Right ventricle myocardium superior (tissue), 1 donor: ENCODE results near the gene NQO1. TPM values are rescaled to one million over a fixed set of nuclear protein-coding genes. Genes with fewer than 3 reads are reported as not detected.

Source experiments
- ATAC-seq: fragments of 200-7000 bp; cut with Tn5 transposase; one replicate; pipeline ENCODE4 v1.9.1; 2020; ENCODE audit warnings: mild to moderate bottlenecking; ENCODE audit not compliant: poor library complexity
- DNase-seq: peaks from one replicate; pipeline ENCODE4 v3.0.0-alpha.2; 2020
- intact Hi-C: fragments of 100-400 bp; cut with DNase I; formaldehyde crosslinking; loops from one replicate; pipeline ENCODE4 v1.11.2; 2022
- total RNA-seq: library from RNA; stranded (reverse); fragmentation: NEBNext Ultra II Directional; extraction: Animal tissue kit (Norgen Biotek cat#: 25700); gene quantifications from one replicate; pipeline ENCODE4 v1.2.1, GENCODE V29; 2021
- donor health status: DM: no; HTN: yes; CAD: no; lungs with severe emphysema.

The NQO1 gene
- total RNA-seq, 1 donor from 2014 or later: 45.8 TPM

DNA sequence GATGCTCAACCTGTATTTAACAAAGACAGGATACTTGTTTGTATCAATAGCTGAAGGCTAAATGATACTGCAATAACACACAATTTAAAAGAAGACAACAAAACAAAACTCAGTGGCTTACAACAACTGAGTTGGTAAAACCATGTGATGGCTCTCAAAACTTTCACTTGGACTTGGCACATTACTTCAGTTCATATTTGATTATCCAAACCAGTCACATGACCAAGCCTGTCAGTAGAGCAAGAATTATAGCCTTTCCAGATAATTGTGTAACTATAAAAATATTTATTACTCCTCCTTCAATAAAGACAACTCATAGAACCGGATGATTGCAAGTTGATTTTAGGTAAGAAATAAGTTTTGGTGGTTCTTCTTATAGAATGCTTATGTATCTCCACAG lies 56.8 kb downstream of the NQO1 start:
- intact Hi-C loops: no loop called here
- ATAC-seq: no peak
- DNase-seq: no peak

DNA sequence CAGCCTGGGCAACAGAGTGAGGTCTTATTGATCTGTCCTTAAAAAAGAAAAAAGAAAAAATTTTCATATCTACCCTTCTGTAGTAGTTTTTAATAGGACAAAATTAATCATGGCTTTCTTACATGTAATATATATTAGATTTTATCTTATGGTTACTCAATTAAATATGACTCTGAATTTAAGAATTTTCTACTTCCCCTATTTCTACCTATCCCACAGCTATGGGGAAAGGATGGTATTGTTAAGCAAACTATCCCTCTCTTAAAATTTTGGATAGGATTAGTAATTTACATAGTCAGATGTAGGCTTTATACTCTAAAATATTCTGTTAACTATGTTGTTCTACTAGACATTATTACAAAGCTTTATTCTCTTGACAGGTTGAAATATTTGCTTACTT lies 62.5 kb downstream of the NQO1 start:
- no peak for DNase-seq
- intact Hi-C loops: no loop called here
- ATAC-seq: no peak

DNA sequence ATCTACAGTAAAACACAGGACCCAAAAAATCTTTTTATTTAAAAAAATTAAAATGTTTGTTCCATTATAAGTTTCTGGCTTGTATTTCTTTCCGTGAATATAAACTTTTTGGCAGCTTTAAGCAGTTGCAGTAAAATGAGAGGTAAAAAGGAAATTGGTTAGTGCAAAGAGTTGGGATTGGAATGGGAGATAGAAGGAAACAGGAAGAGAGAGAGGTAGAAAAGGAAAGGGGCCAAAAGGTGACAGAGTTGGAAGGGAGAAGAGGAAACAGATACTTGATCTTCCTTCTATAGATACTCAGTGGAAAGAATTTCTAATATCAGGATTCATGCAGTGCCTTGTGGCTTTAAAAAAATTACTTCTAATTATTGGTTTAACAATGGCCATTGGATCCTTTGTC lies 63.5 kb downstream of the NQO1 start:
- DNase-seq: no peak
- intact Hi-C loops: no loop called here
- ATAC-seq: no peak

DNA sequence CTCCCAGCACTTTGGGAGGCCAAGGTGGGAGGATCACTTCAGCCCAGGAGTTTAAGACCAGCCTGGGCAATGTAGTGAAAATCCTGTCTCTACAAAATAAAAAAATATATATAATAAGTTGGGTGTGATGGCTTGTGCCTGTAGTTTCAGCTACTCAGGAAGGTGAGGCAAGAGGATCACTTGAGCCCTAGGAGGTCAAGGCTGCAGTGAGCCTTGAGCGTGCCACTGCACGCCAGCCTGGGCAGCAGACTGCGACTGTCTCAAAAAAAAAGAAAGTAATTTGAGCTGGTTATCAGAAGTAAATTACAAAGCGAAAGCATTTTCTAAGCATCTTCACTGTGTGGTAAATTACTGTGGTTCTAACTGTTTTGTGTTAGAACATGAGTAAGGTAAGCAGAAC lies 66.2 kb downstream of the NQO1 start:
- no peak for ATAC-seq

More for the DNA sequence above, 66.2 kb downstream of the NQO1 start:
- DNase-seq: no peak
- intact Hi-C loops: no loop called here

Other genes starting within 250 kb of the NQO1 start
- gene NFAT5, start 160.6 kb downstream of the NQO1 start, total RNA-seq: 13.9 TPM
- 15.6 TPM for gene NOB1, start 28.4 kb upstream of the NQO1 start, total RNA-seq
- gene WWP2, start 35.8 kb upstream of the NQO1 start, total RNA-seq: 21.7 TPM
- gene CLEC18A, start 224.8 kb upstream of the NQO1 start, total RNA-seq: 0.24 TPM